H1 (cell line): ENCODE results near the gene OPN1SW. TPM values are rescaled to one million over a fixed set of nuclear protein-coding genes. Genes with fewer than 3 reads are reported as not detected.
A peak's percentile ranks its signal among the peaks of the same experiment; 100 is the strongest.

Source experiments
- CTCF ChIA-PET: fragments of 300-600 bp; sonication (Branson Sonifier 250); formaldehyde crosslinking; loops from one replicate; lab custom pipeline; 2021; ENCODE audit not compliant: partially characterized antibody; lab: Charles Lee
- POLR2A ChIA-PET: fragments of 300-600 bp; sonication (Branson Sonifier 250); formaldehyde crosslinking; loops from one replicate; lab custom pipeline; 2021; ENCODE audit warnings: inconsistent platforms; ENCODE audit not compliant: partially characterized antibody; lab: Charles Lee
- DNase-seq, 2 experiments: peaks; one replicate each; pipeline versions ENCODE4 v3.0.0 to v3.0.0-alpha.2; 2010 to 2022; ENCODE audit warnings: low spot score in 2 of 2, low read depth in 1 of 2, mixed read lengths in 1 of 2
- FAIRE-seq: peaks from 2 replicates; lab custom pipeline; 2011; peaks lifted over from hg19 to GRCh38; lab: Jason Lieb, UNC
- H2AFZ ChIP-seq: 2 replicates; pipeline ENCODE4 v1.8.1; 2012; ENCODE audit warnings: low read length, inconsistent platforms
- H2AK5ac ChIP-seq: 2 replicates; pipeline ENCODE4 v1.6.1; 2013; ENCODE audit warnings: low read depth, low read length
- H2BK120ac ChIP-seq: replicated peaks from 2 replicates; pipeline ENCODE3; 2013; ENCODE audit warnings: low read depth, low read length, inconsistent platforms
- H2BK12ac ChIP-seq: 2 replicates; pipeline ENCODE4 v1.6.1; 2013; ENCODE audit warnings: low read depth, low read length
- H2BK15ac ChIP-seq: 2 replicates; pipeline ENCODE4 v1.6.1; 2013; ENCODE audit warnings: low read length
- H2BK20ac ChIP-seq: 2 replicates; pipeline ENCODE4 v1.6.1; 2013; ENCODE audit warnings: low read length
- H2BK5ac ChIP-seq: 2 replicates; pipeline ENCODE4 v1.6.1; 2013; ENCODE audit warnings: low read depth, low read length
- H3K14ac ChIP-seq: 2 replicates; pipeline ENCODE4 v1.6.1; 2013; ENCODE audit warnings: inconsistent platforms; ENCODE audit not compliant: insufficient read length
- H3K18ac ChIP-seq: 2 replicates; pipeline ENCODE4 v1.6.1; 2013; ENCODE audit warnings: low read length; ENCODE audit errors: extremely low read depth
- H3K23ac ChIP-seq: 2 replicates; pipeline ENCODE4 v1.6.1; 2013; ENCODE audit warnings: inconsistent platforms; ENCODE audit not compliant: insufficient read length
- H3K23me2 ChIP-seq: 2 replicates; pipeline ENCODE4 v1.6.1; 2013; ENCODE audit warnings: low read depth, low read length
- H3K27ac ChIP-seq: 2 replicates; pipeline ENCODE4 v1.6.1; 2011; ENCODE audit warnings: low read depth, low read length, inconsistent platforms
- H3K27me3 ChIP-seq, 4 experiments: replicated peaks in 1 of 4; 1 replicate in 1 of 4; 2 replicates in 3 of 4; pipeline versions ENCODE4 v1.6.1 to v1.8.1; 2011 to 2013; ENCODE audit warnings: low read length in 3 of 4, mild to moderate bottlenecking in 3 of 4, inconsistent platforms in 2 of 4, mixed read lengths in 2 of 4, moderate library complexity in 1 of 4; ENCODE audit not compliant: control insufficient read depth in 3 of 4, insufficient read depth in 3 of 4; ENCODE audit errors: extremely low read depth in 1 of 4
- H3K36me3 ChIP-seq, 4 experiments: 2 replicates each; pipeline versions ENCODE4 v1.6.1 to v1.8.1; 2011 to 2013; ENCODE audit warnings: mild to moderate bottlenecking in 4 of 4, low read length in 3 of 4, moderate library complexity in 2 of 4, control low read depth in 1 of 4, inconsistent platforms in 1 of 4; ENCODE audit not compliant: insufficient read depth in 4 of 4, control insufficient read depth in 2 of 4
- H3K4ac ChIP-seq: replicated peaks from 2 replicates; pipeline ENCODE3; 2013; ENCODE audit warnings: low read length, low read depth, mixed read lengths, inconsistent platforms; ENCODE audit not compliant: insufficient read length
- H3K4me1 ChIP-seq, 4 experiments: replicated peaks in 1 of 4; 1 replicate in 1 of 4; 2 replicates in 3 of 4; pipeline versions ENCODE4 v1.6.1 to v1.8.1; 2011 to 2013; ENCODE audit warnings: low read length in 3 of 4, inconsistent platforms in 2 of 4, mixed read lengths in 1 of 4; ENCODE audit not compliant: insufficient read depth in 4 of 4, control insufficient read depth in 3 of 4
- H3K4me2 ChIP-seq, 2 experiments: 2 replicates each; pipeline versions ENCODE4 v1.6.1 to v1.8.1; 2011 to 2013; ENCODE audit warnings: low read depth in 2 of 2, low read length in 2 of 2, control low read depth in 1 of 2, inconsistent platforms in 1 of 2, mild to moderate bottlenecking in 1 of 2; ENCODE audit not compliant: insufficient read depth in 1 of 2
- H3K4me3 ChIP-seq, 4 experiments: fragments of 200-600, 300-600 bp in 1 of 4; sonication (generic), shearing (Covaris generic), sonication (Bioruptor Twin) in 1 of 4; 2 replicates each; pipeline versions ENCODE4 v1.5.1 to v1.8.1; 2011 to 2016; ENCODE audit warnings: low read length in 4 of 4, low read depth in 3 of 4, control low read depth in 2 of 4, inconsistent platforms in 2 of 4, mild to moderate bottlenecking in 2 of 4, mixed read lengths in 1 of 4, moderate library complexity in 1 of 4; ENCODE audit not compliant: insufficient read depth in 2 of 4; ENCODE audit errors: extremely low read depth in 1 of 4
- H3K56ac ChIP-seq: replicated peaks from 2 replicates; pipeline ENCODE3; 2013; ENCODE audit warnings: low read depth, mild to moderate bottlenecking, mixed read lengths, low read length, inconsistent platforms; ENCODE audit not compliant: insufficient read length
- H3K79me1 ChIP-seq: 2 replicates; pipeline ENCODE4 v1.6.1; 2013; ENCODE audit warnings: low read depth, low read length, control low read depth
- H3K79me2 ChIP-seq, 2 experiments: 2 replicates each; pipeline versions ENCODE4 v1.6.1 to v1.8.1; 2012 to 2013; ENCODE audit warnings: low read length in 2 of 2, mild to moderate bottlenecking in 2 of 2, inconsistent platforms in 1 of 2; ENCODE audit not compliant: insufficient read depth in 2 of 2, control insufficient read depth in 1 of 2
- H3K9ac ChIP-seq, 4 experiments: replicated peaks in 1 of 4; 1 replicate in 1 of 4; 2 replicates in 3 of 4; pipeline versions ENCODE4 v1.6.1 to v1.8.1; 2011 to 2013; ENCODE audit warnings: low read depth in 3 of 4, low read length in 3 of 4, control low read depth in 2 of 4, mild to moderate bottlenecking in 2 of 4, moderate library complexity in 2 of 4, inconsistent platforms in 1 of 4; ENCODE audit errors: extremely low read depth in 1 of 4
- H3K9me3 ChIP-seq, 2 experiments: 2 replicates each; pipeline versions ENCODE4 v1.6.1 to v1.8.1; 2012 to 2013; ENCODE audit warnings: mild to moderate bottlenecking in 2 of 2, moderate library complexity in 2 of 2, control low read depth in 1 of 2, inconsistent platforms in 1 of 2, low read depth in 1 of 2, low read length in 1 of 2, mixed read lengths in 1 of 2; ENCODE audit not compliant: insufficient read depth in 2 of 2
- H4K20me1 ChIP-seq, 2 experiments: replicated peaks in 1 of 2; 2 replicates each; pipeline versions ENCODE3 to v1.8.1; 2011 to 2013; ENCODE audit warnings: inconsistent platforms in 2 of 2, low read length in 2 of 2, mild to moderate bottlenecking in 1 of 2; ENCODE audit not compliant: insufficient read depth in 2 of 2, control insufficient read depth in 1 of 2
- H4K5ac ChIP-seq: 2 replicates; pipeline ENCODE4 v1.6.1; 2013; ENCODE audit warnings: low read length, low read depth, mixed read lengths, inconsistent platforms; ENCODE audit not compliant: insufficient read length
- H4K8ac ChIP-seq: 2 replicates; pipeline ENCODE4 v1.8.0; 2013; ENCODE audit warnings: mild to moderate bottlenecking, moderate library complexity, low read length, inconsistent platforms; ENCODE audit not compliant: insufficient read depth; ENCODE audit errors: extremely low read depth
- H4K91ac ChIP-seq: replicated peaks from 2 replicates; pipeline ENCODE3; 2013; ENCODE audit warnings: low read length, mixed read lengths, inconsistent platforms; ENCODE audit not compliant: insufficient read length
- BRCA1 ChIP-seq: IDR thresholded peaks from 2 replicates; pipeline ENCODE4 v1.6.1; 2012; ENCODE audit warnings: low read depth, low read length, improper control_type of control experiment
- CBX8 ChIP-seq: fragments of 300-800, 300-1000 bp; sonication (generic); IDR thresholded peaks from 2 replicates; pipeline ENCODE4 v1.7.1; 2016; ENCODE audit warnings: low read depth, low read length, borderline replicate concordance
- EGR1 ChIP-seq: IDR thresholded peaks from 2 replicates; pipeline ENCODE4 v1.6.1; 2011; ENCODE audit warnings: low read depth, low read length, borderline replicate concordance
- FOSL1 ChIP-seq: IDR thresholded peaks from 2 replicates; pipeline ENCODE4 v1.6.1; 2011; ENCODE audit warnings: mild to moderate bottlenecking, low read depth, low read length, moderate library complexity; ENCODE audit not compliant: insufficient read depth
- HDAC2 ChIP-seq, 2 experiments: fragments of 300-600 bp in 1 of 2; sonication (generic) in 1 of 2; IDR thresholded peaks; 2 replicates each; pipeline ENCODE4 v1.6.1; 2011 to 2012; ENCODE audit warnings: low read depth in 2 of 2, low read length in 2 of 2, mild to moderate bottlenecking in 2 of 2, moderate library complexity in 2 of 2, borderline replicate concordance in 1 of 2, inconsistent platforms in 1 of 2
- MAFK ChIP-seq: IDR thresholded peaks from 2 replicates; pipeline ENCODE4 v1.6.1; 2012; ENCODE audit warnings: low read depth, mild to moderate bottlenecking, improper control_type of control experiment, low read length
- NANOG ChIP-seq: IDR thresholded peaks from 2 replicates; pipeline ENCODE4 v1.6.1; 2011; ENCODE audit warnings: low read length, low read depth, mild to moderate bottlenecking, inconsistent platforms; ENCODE audit not compliant: insufficient read depth, poor library complexity, severe bottlenecking
- PHF8 ChIP-seq: fragments of 200-600 bp; sonication (generic); conservative IDR thresholded peaks from 2 replicates; pipeline ENCODE4 v1.7.1; 2012; ENCODE audit warnings: low read depth, mild to moderate bottlenecking, inconsistent platforms, low read length, moderate library complexity
- RFX5 ChIP-seq: IDR thresholded peaks from 2 replicates; pipeline ENCODE4 v1.6.1; 2011; ENCODE audit warnings: low read depth, low read length, improper control_type of control experiment, borderline replicate concordance
- SIX5 ChIP-seq: IDR thresholded peaks from 2 replicates; pipeline ENCODE4 v1.6.1; 2011; ENCODE audit warnings: mild to moderate bottlenecking, low read depth, low read length
- SP1 ChIP-seq: IDR thresholded peaks from 2 replicates; pipeline ENCODE4 v1.6.1; 2011; ENCODE audit warnings: low read depth, low read length
- SP4 ChIP-seq: IDR thresholded peaks from 2 replicates; pipeline ENCODE4 v1.6.1; 2012; ENCODE audit warnings: low read length, inconsistent platforms
- WGBS, 2 experiments: shearing (Covaris generic) in 1 of 2; methylation state at CpG; one replicate each; pipeline versions ENCODE4 v1.1.6 to v1.1.7; 2013 to 2015; ENCODE audit warnings: low lambda C conversion rate in 2 of 2, mixed read lengths in 2 of 2, inconsistent platforms in 1 of 2, low coverage in 1 of 2, missing lambda C conversion rate in 1 of 2; ENCODE audit not compliant: insufficient replicate concordance in 2 of 2, insufficient coverage in 1 of 2, insufficient read length in 1 of 2; ENCODE audit errors: extremely low coverage in 1 of 2, missing lambda C conversion rate in 1 of 2; 5-methylcytosine and 5-hydroxymethylcytosine counted together
- polyA plus RNA-seq, 7 experiments: library from polyadenylated mRNA; depleted of rRNA in 3 of 7; stranded (reverse) in 5 of 7; unstranded in 2 of 7; fragments of >200 nt in 5 of 7; fragments of 200-250 nt in 2 of 7; gene quantifications; 1 replicate in 5 of 7; 2 replicates in 1 of 7; 4 replicates in 1 of 7; pipeline versions ENCODE4 v1.2.1 to v1.2.3, GENCODE V29; 2011 to 2013; ENCODE audit warnings: missing spikeins in 2 of 7, mixed read lengths in 2 of 7
- total RNA-seq: library from RNA; stranded (reverse); fragmentation: NEBNext Ultra II Directional; extraction: Animal tissue kit (Norgen Biotek cat#: 25700); gene quantifications from 2 replicates; pipeline ENCODE4 v1.2.1, GENCODE V29; 2021

Gene OPN1SW
- total and polyA plus RNA-seq, 2 of the 8 experiments (the other 6 are each of a cell fraction or from before 2014, with no cell fraction given): not detected

DNA sequence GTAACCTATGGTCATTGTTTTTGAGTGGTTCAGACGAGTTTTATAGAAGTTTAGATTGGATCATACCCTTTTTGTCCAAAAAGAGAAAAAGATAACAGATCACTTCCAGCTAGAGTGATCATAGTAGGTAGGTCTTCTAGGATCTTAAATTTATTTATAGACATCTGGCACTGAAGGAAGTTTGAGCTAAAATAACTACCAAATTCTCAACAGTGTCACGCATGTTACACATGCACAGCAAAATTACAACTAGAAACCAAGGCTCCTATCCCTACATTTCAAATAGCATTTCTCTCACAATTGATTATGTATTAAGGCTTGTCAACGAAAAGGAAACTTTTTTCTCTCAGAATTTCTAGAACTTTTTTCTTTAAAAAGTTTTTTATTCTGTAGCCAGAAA is 34.1 kb downstream of the OPN1SW start:
- no peaks in the 10 kb centered on the region for H3K9me3 ChIP-seq
- H4K8ac ChIP-seq: no peak overlapping the region
- TF ChIP-seq MAFK (no peak), SP1 (no peak), RFX5 (no peak), EGR1 (no peak), HDAC2 (IDR thresholded peaks at IDR 0.05; ENCODE audit: borderline replicate concordance in 1 of 2, low read depth in 2 of 2, low read length in 2 of 2) (no peak), CBX8 (no peak), NANOG (no peak), FOSL1 (no peak), SIX5 (no peak), SP4 (no peak), BRCA1 (no peak), PHF8 (no peak)
- peaks cover 0 to 5% (median 2%) of the 10 kb centered on the region in 4 experiments; a peak in 3 of 7 replicates for H3K4me1 ChIP-seq
- H3K23me2 ChIP-seq: peaks cover 7% of the 10 kb centered on the region
- no peak overlapping the region for H3K23ac ChIP-seq
- FAIRE-seq (no peak), DNase-seq (no peak)
- no peak overlapping the region for H2BK12ac ChIP-seq
- H4K5ac ChIP-seq: no peak overlapping the region
- H3K79me1 ChIP-seq: no peaks in the 10 kb centered on the region; the same call in 1 of the 2 replicates
- H2BK20ac ChIP-seq: no peak overlapping the region
- no peak overlapping the region for H2AFZ ChIP-seq
- H3K56ac ChIP-seq: no peak overlapping the region
- no peak overlapping the region for H2BK5ac ChIP-seq
- H2BK120ac ChIP-seq: no peak overlapping the region
- ChIA-PET POLR2A (interaction anchor here (1.0 to 1.7 kb wide), 6 partner anchors 8 to 90 kb away, joined by 3 to 5 read pairs (median 4); no protein-coding TSS in a partner anchor), CTCF (interaction anchor here (1.0 to 1.8 kb wide), 3 partner anchors 9 to 44 kb away, joined by 3 to 7 read pairs (median 5); no protein-coding TSS in a partner anchor)
- no peak overlapping the region for H3K9ac ChIP-seq
- no peak overlapping the region for H2AK5ac ChIP-seq
- WGBS, 2 experiments: 89% methylated on average over 3 of the region's 3 CpGs; no CpG with 5 or more reads in 1 of the 2 experiments
- H3K79me2 ChIP-seq: peaks cover 52 to 73% of the 10 kb centered on the region in 2 experiments
- no peak overlapping the region for H3K14ac ChIP-seq
- peaks cover 18 to 26% of the 10 kb centered on the region in 2 experiments for H4K20me1 ChIP-seq
- no peak overlapping the region for H4K91ac ChIP-seq
- peak overlapping the region in 1 of 2 experiments; percentile 83; a peak in 1 of 4 replicates for H3K4me2 ChIP-seq
- no peak overlapping the region for H3K27ac ChIP-seq
- H3K36me3 ChIP-seq: no peaks in the 10 kb centered on the region; a peak in 2 of 8 replicates
- no peak overlapping the region for H3K4ac ChIP-seq
- 0 out of 8 replicates have a peak overlapping the region, but pooled peaks of 1 of the 4 experiments have one; percentile 94 for H3K4me3 ChIP-seq
- no peak overlapping the region for H2BK15ac ChIP-seq
- no peak overlapping the region for H3K18ac ChIP-seq
- peaks cover 0 to 1% (median 0%) of the 10 kb centered on the region in 4 experiments; a peak in 2 of 7 replicates for H3K27me3 ChIP-seq
